Liver (tissue), 3 donors: ENCODE results near the gene IGF2R.

Source experiments
- SP1 ChIP-seq: IDR thresholded peaks from 2 replicates; pipeline ENCODE4 v1.6.1; 2018; ENCODE audit warnings: antibody characterized with exemption, mild to moderate bottlenecking
- YY1 ChIP-seq: IDR thresholded peaks from 2 replicates; pipeline ENCODE4 v1.6.1; 2016; ENCODE audit warnings: antibody characterized with exemption, mild to moderate bottlenecking
- TF ChIP-seq, protein P1 (sequence below): fragments of 150-350 bp; IDR thresholded peaks from 2 replicates; pipeline ENCODE4 v1.5.1; 2017; ENCODE audit warnings: improper control_type of control experiment, low read depth, low read length; ENCODE audit not compliant: missing input control
- TF ChIP-seq, protein P2 (sequence below): IDR thresholded peaks from 2 replicates; pipeline ENCODE4 v1.6.1; 2016; ENCODE audit warnings: antibody characterized with exemption
- donor health status: healthy.
- donor health status: healthy.

- TF ChIP-seq, protein P1, sequence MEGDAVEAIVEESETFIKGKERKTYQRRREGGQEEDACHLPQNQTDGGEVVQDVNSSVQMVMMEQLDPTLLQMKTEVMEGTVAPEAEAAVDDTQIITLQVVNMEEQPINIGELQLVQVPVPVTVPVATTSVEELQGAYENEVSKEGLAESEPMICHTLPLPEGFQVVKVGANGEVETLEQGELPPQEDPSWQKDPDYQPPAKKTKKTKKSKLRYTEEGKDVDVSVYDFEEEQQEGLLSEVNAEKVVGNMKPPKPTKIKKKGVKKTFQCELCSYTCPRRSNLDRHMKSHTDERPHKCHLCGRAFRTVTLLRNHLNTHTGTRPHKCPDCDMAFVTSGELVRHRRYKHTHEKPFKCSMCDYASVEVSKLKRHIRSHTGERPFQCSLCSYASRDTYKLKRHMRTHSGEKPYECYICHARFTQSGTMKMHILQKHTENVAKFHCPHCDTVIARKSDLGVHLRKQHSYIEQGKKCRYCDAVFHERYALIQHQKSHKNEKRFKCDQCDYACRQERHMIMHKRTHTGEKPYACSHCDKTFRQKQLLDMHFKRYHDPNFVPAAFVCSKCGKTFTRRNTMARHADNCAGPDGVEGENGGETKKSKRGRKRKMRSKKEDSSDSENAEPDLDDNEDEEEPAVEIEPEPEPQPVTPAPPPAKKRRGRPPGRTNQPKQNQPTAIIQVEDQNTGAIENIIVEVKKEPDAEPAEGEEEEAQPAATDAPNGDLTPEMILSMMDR = no peak
- TF ChIP-seq, protein P2, sequence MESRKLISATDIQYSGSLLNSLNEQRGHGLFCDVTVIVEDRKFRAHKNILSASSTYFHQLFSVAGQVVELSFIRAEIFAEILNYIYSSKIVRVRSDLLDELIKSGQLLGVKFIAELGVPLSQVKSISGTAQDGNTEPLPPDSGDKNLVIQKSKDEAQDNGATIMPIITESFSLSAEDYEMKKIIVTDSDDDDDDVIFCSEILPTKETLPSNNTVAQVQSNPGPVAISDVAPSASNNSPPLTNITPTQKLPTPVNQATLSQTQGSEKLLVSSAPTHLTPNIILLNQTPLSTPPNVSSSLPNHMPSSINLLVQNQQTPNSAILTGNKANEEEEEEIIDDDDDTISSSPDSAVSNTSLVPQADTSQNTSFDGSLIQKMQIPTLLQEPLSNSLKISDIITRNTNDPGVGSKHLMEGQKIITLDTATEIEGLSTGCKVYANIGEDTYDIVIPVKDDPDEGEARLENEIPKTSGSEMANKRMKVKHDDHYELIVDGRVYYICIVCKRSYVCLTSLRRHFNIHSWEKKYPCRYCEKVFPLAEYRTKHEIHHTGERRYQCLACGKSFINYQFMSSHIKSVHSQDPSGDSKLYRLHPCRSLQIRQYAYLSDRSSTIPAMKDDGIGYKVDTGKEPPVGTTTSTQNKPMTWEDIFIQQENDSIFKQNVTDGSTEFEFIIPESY = no peak
- TF ChIP-seq SP1 = no peak
- no peak for TF ChIP-seq YY1
These were observed 39.1 kb upstream of the IGF2R start for GRCh38 chr6:159929819-159930218.
